Central memory CD8-positive, alpha-beta T cell (primary cell): ENCODE results near the gene FCN2.

ENCODE experiments used
- ATAC-seq: fragments of 150-1000 bp; cut with Tn5 transposase; replicated peaks from 2 replicates; pipeline ENCODE4 v1.10.0; 2022; ENCODE audit warnings: mild to moderate bottlenecking, moderate FRiP score, moderate number of reproducible peaks; ENCODE audit not compliant: poor library complexity, severe bottlenecking; ENCODE audit errors: extremely low read depth
- DNase-seq, 2 donors: peaks; one replicate each; pipeline ENCODE4 v3.0.0; 2021; ENCODE audit warnings: low spot score in 2 of 2
- H3K27ac Mint-ChIP-seq: one replicate; pipeline ENCODE4 v1.8.0; 2022; ENCODE audit warnings: low read depth, mild to moderate bottlenecking, moderate library complexity, mixed read lengths
- H3K27me3 Mint-ChIP-seq: one replicate; pipeline ENCODE4 v1.8.0; 2022; ENCODE audit warnings: mixed read lengths
- H3K36me3 Mint-ChIP-seq: one replicate; pipeline ENCODE4 v1.8.0; 2022; ENCODE audit warnings: mild to moderate bottlenecking, moderate library complexity, mixed read lengths; ENCODE audit not compliant: insufficient read depth
- H3K4me1 Mint-ChIP-seq: one replicate; pipeline ENCODE4 v1.8.0; 2022; ENCODE audit warnings: mixed read lengths
- H3K4me3 Mint-ChIP-seq: one replicate; pipeline ENCODE4 v1.8.0; 2022; ENCODE audit warnings: mild to moderate bottlenecking, moderate library complexity, mixed read lengths
- H3K9me3 Mint-ChIP-seq: one replicate; pipeline ENCODE4 v1.8.0; 2022; ENCODE audit warnings: mixed read lengths

FCN2 gene

DNA sequence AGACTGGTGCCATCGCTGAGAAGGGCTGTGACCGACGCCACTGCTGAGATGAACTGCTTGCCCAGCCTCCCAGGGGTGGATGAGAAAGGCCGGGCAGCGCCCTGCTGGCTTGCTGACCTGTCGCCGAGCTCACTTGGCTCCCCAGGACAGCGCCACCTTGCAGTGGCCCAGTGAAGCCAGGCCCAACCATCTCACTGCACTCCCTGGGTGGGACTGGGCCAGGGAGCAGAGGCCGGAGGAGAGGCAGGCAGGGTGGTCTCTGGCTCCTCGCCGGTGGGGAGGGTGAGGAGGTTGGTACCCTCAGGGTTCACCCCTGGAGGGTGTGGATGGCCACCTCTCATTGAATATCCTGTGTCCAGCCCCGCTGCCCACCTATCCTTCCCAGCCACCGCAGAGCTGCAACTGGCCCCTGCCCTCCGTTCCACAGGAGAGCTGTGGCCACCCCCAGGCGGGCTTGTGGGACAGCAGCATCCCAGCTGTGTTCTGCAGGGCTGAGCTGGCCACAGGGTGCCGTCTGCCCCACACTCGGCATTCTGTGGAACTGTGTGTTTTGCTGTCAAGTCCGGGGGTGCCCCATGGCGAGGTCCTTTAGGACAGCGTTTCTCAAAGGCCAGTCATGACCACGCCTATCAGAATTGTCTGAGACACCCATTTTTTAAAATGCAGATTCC lies 41.0 kb upstream of the FCN2 start:
- Mint-ChIP-seq H3K36me3 (no peaks in the 10 kb centered on the region), H3K4me3 (no peak overlapping the region), H3K27ac (no peak overlapping the region), H3K27me3 (no peaks in the 10 kb centered on the region), H3K9me3 (no peaks in the 10 kb centered on the region), H3K4me1 (no peaks in the 10 kb centered on the region)
- no peak for ATAC-seq
- DNase-seq, result no peak

DNA sequence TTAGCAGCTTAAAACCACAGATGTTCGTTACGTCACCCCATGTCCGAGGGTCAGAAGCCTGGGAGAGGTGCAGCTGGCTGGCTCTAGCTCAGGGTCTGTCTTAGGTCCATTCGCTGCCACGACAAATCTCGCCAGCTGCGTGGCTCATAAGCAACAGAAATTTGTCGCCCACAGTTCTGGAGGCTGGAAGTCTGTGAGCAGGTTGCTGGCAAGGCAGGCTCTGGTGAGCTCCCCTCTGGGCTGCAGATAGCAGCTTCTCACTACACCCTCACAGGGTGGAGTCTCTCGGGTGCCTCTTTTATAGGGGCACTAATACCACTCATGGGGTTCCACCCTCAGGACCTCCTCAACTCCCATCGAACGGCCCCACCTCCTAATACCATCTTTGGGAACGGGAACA lies 40.1 kb upstream of the FCN2 start:
- H3K27me3 Mint-ChIP-seq, result no peaks in the 10 kb centered on the region
- no peak overlapping the region for H3K4me3 Mint-ChIP-seq
- H3K36me3 Mint-ChIP-seq, result no peaks in the 10 kb centered on the region
- no peaks in the 10 kb centered on the region for H3K4me1 Mint-ChIP-seq
- no peak overlapping the region for H3K27ac Mint-ChIP-seq
- ATAC-seq (no peak), DNase-seq (no peak)
- H3K9me3 Mint-ChIP-seq, result no peaks in the 10 kb centered on the region

DNA sequence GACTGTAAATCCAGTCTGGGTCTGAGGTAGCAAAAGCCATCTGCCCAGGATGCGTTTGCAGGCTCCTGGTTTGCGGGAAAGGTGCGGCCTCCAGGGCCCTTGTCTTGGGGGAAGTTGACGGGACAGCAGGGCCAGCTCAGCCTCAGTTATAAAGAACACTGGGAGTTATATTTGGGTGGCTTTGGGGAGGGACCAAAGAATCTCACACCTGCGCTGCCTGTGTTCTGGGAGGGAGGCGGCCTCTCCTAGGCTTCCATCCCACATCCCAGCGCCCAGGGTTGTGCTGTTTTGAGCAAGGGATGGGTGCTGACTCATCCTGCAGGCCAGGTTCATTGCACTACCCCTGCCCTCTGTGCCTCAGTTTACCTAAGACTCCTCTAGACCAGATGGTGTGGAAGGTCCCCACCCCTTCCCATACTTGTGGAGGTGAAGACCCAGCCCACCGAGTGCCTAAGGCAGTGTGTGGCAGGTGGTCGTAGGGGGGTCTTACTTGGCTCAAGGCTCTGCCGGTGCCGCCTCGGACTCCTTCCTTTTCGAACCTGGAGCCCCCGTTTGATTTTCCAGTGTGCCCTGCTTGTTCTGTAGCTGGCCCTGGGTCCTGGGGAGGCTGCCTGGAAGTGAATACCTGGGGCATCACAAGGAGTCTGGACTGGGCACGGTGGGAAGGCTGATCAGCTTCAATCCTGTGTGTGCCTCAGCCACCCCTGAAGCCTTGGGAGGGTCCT lies 39.3 kb upstream of the FCN2 start:
- no peak for ATAC-seq
- Mint-ChIP-seq H3K27me3 (no peaks in the 10 kb centered on the region), H3K9me3 (no peaks in the 10 kb centered on the region), H3K4me1 (no peaks in the 10 kb centered on the region), H3K4me3 (no peak overlapping the region), H3K36me3 (no peaks in the 10 kb centered on the region), H3K27ac (no peak overlapping the region)
- DNase-seq, result no peak

DNA sequence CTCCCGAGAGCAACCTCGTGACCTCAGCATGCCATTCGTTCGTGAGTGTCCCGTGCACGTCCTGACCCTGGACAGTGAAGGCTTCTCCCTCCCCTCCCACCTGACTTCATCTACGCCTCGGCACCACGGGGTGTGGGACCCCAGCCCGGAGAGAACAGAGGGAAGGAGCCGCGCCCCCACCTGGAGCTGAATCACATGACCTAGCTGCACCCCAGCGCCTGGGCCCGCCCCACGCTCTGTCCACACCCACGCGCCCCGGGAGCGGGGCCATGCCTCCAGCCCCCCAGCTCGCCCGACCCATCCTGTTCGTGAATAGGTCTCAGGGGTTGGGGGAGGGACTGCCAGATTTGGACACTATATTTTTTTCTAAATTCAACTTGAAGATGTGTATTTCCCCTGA lies 38.3 kb upstream of the FCN2 start:
- Mint-ChIP-seq H3K4me3 (no peak overlapping the region), H3K9me3 (no peaks in the 10 kb centered on the region), H3K27ac (no peak overlapping the region), H3K36me3 (no peaks in the 10 kb centered on the region), H3K4me1 (no peaks in the 10 kb centered on the region), H3K27me3 (no peaks in the 10 kb centered on the region)
- ATAC-seq, result no peak
- no peak for DNase-seq

DNA sequence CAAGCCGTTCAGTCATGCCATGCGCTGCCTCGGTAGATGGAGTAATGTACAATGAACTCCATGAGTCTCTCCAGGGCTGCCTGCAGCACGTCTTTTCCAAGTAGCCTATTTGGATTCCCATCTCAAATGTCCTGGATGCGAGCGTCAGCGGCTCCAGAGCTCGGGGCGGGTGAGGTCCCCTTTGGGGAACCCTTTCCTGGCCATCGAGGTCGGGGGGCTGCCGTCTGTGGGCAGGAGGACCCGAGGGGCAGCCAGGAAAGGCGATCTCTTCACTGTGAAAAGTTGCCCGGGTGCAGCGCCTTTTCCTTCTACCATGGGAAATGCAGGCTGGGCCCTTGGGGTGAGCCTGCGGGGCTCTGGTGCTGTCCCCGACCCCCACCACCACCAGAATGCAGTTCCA lies 36.9 kb upstream of the FCN2 start:
- Mint-ChIP-seq H3K4me1 (no peaks in the 10 kb centered on the region), H3K9me3 (no peaks in the 10 kb centered on the region), H3K27me3 (no peaks in the 10 kb centered on the region), H3K27ac (no peak overlapping the region), H3K36me3 (peaks cover 1% of the 10 kb centered on the region), H3K4me3 (no peak overlapping the region)
- ATAC-seq, result no peak
- no peak for DNase-seq

DNA sequence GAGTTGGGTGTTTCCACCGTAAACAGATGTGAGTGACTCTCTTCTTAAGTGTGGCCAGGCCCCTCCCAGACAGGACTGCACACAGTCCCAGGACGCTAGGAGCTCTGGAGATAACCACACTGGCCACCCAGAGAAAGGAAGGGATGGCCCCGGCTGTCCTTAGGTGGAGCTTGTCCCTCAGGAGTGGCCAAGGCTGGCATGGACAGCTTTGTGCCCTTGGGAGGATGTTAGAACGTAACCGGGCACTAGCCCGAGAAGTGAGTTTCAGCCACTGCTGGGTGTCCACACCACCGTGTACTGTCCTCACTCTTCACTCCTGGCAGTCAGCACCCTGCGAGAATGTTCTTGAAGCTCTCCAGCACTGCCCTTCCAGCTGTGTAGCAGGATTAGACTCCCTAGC lies 35.8 kb upstream of the FCN2 start:
- H3K4me3 Mint-ChIP-seq, result no peak overlapping the region
- peaks cover 1% of the 10 kb centered on the region for H3K36me3 Mint-ChIP-seq
- no peak for DNase-seq
- H3K9me3 Mint-ChIP-seq, result no peaks in the 10 kb centered on the region
- H3K4me1 Mint-ChIP-seq, result no peaks in the 10 kb centered on the region
- H3K27me3 Mint-ChIP-seq, result no peaks in the 10 kb centered on the region
- H3K27ac Mint-ChIP-seq, result no peak overlapping the region
- no peak for ATAC-seq

DNA sequence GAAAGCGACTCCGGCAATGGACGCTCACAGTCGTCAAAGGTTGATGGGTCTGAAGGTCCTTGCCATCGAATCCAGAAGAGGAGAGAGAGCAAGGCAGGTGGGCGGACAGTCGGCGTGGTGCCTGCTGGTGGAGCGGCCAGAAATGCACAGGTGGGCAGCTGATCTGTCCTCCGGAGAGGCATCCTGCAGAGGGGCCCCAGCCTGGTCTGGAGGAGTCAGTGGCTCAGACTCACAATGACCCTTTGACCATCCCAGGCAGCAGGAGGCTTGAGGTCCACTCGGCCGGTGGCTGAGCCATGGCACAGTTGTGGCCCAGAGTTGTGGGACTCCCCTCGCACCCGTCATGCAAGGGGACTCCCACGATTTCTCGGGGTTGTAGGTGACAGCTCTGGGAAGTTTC lies 34.4 kb upstream of the FCN2 start:
- Mint-ChIP-seq H3K4me1 (no peaks in the 10 kb centered on the region), H3K4me3 (no peak overlapping the region), H3K27me3 (no peaks in the 10 kb centered on the region), H3K36me3 (peaks cover 1% of the 10 kb centered on the region), H3K9me3 (no peaks in the 10 kb centered on the region), H3K27ac (no peak overlapping the region)
- ATAC-seq (no peak), DNase-seq (no peak)

DNA sequence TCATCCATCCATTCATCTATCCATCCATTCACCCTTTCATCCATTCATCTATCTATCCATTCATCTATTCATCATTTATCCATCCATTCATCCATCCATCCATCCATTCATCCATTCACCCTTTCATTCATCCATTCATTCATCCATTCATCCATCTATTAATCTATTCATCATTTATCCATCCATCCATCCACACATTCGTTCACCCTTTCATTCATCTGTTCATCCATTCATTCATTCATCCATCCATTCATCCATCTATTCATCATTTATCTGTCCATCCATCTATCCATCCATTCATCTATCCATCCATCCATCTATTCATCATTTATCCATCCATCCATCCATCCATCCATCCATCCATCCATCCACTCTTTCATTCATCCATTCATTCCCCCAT lies 33.9 kb upstream of the FCN2 start:
- Mint-ChIP-seq H3K27ac (no peak overlapping the region), H3K4me1 (no peaks in the 10 kb centered on the region), H3K36me3 (peaks cover 1% of the 10 kb centered on the region), H3K9me3 (no peaks in the 10 kb centered on the region), H3K27me3 (no peaks in the 10 kb centered on the region), H3K4me3 (no peak overlapping the region)
- DNase-seq (no peak), ATAC-seq (no peak)

DNA sequence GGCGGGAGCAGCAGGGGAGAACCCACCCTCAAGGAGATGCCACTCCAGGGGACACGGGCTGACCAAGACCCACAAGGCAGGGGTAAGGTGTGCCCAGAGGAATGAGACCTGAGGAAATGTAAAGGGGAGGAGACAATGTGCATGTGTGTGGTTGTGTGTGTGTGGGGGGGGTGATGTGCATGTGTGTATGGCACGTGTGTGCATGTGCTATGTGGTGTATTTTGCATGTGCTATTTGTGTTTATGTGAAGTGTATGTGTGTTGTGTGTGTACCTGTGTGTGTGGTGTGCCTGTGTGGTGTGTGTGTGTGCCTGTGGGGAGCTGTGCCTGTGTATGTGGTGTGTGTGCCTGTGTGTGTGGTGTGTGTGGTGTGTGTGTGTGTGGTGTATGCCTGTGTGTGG lies 33.5 kb upstream of the FCN2 start:
- DNase-seq, result no peak
- H3K27me3 Mint-ChIP-seq, result no peaks in the 10 kb centered on the region
- H3K4me1 Mint-ChIP-seq, result no peaks in the 10 kb centered on the region
- no peak overlapping the region for H3K4me3 Mint-ChIP-seq
- no peaks in the 10 kb centered on the region for H3K9me3 Mint-ChIP-seq
- H3K27ac Mint-ChIP-seq, result no peak overlapping the region
- peaks cover 1% of the 10 kb centered on the region for H3K36me3 Mint-ChIP-seq
- no peak for ATAC-seq

DNA sequence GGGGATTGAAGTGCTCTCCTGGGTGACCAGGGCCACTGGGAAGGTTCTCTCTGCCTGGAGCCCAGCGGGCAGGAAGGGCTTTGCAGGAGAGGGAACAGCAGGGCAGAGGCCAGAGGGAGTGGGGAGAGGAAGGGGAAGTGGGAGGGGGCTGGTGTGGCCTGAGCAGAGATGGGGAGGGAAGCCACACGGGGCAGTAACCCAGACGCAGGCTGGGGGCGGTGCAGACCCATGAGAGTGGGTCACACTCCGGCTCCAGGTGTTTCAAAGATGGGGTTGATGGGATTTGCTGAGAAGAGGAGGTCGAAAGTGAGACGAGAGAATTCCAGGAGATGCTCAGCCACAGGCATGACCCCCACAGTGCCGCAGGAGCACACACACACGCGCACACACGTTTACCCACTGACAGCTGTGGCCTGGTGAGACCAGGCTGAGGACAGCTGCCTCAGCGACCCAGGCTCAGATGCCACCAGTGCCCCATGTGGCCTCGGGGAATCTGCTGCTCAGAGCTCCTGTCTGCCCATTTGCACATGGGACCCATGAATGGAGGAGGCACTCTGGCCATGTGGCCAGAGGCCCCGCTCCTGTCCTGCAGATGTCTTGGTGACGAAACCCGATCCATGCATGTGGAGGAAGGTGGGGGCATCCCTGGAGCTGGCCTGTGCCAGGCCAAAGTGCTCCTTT lies 32.7 kb upstream of the FCN2 start:
- Mint-ChIP-seq H3K27ac (no peak overlapping the region), H3K4me3 (no peak overlapping the region), H3K9me3 (no peaks in the 10 kb centered on the region), H3K27me3 (no peaks in the 10 kb centered on the region), H3K36me3 (peaks cover 1% of the 10 kb centered on the region), H3K4me1 (no peaks in the 10 kb centered on the region)
- ATAC-seq, result no peak
- DNase-seq, result no peak

DNA sequence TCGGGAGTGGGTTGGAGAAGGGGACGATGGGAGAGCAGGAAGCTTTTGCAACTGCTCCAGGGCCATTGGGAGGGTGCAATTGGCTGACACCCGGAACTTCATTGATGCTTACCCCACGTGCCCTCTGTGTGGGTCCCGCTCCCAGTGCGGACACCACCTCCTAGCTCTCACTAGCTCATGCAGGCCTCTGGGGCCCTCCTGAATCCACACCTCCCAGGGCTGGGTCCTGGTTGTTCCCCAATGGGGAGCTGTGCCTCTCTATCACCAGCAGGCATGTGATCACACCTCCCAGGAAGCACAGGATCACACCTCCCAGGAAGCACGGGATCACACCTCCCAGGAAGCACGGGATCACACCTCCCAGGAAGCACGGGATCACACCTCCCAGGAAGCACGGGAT lies 32.1 kb upstream of the FCN2 start:
- ATAC-seq, result no peak
- H3K36me3 Mint-ChIP-seq, result peaks cover 1% of the 10 kb centered on the region
- no peak for DNase-seq
- no peaks in the 10 kb centered on the region for H3K27me3 Mint-ChIP-seq
- H3K9me3 Mint-ChIP-seq, result no peaks in the 10 kb centered on the region
- no peak overlapping the region for H3K4me3 Mint-ChIP-seq
- H3K4me1 Mint-ChIP-seq, result no peaks in the 10 kb centered on the region
- no peak overlapping the region for H3K27ac Mint-ChIP-seq

DNA sequence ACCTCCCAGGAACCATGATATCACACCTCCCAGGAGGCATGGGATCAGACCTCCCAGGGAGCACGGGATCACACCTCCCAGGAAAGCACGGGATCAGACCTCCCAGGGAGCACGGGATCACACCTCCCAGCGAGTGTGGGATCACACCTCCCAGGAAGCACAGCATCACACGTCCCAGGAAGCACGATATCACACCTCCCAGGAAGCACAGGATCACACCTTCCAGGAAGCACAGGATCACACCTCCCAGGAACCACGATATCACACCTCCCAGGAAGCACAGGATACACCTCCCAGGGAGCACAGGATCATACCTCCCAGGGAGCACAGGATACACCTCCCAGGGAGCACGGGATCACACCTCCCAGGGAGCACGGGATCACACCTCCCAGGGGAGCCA lies 30.0 kb upstream of the FCN2 start:
- no peak overlapping the region for H3K4me3 Mint-ChIP-seq
- no peaks in the 10 kb centered on the region for H3K9me3 Mint-ChIP-seq
- no peak for ATAC-seq
- no peak overlapping the region for H3K27ac Mint-ChIP-seq
- peaks cover 1% of the 10 kb centered on the region for H3K36me3 Mint-ChIP-seq
- DNase-seq, result no peak
- no peaks in the 10 kb centered on the region for H3K4me1 Mint-ChIP-seq
- H3K27me3 Mint-ChIP-seq, result peaks cover 13% of the 10 kb centered on the region

DNA sequence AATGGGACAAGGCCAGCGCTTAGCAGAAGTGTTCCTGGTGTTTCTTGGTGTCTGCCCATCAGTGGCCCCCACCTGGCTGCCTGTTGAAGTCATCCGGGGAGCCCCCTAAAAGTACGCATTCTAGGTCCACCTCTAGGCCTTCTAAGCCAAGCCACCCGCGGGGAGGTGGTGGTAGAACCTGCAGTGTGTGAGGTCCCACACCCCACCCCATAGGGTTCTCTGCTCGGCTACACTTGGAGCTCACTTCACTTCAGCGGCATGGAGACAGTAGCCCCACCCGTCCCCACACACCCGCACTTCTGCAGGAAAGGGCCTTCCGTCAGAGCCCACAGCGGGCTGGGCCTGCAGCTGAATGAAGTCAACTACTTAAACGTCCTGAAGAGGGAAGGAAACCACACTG lies 29.6 kb upstream of the FCN2 start:
- no peaks in the 10 kb centered on the region for H3K9me3 Mint-ChIP-seq

More for the DNA sequence above, 29.6 kb upstream of the FCN2 start:
- ATAC-seq (no peak), DNase-seq (no peak)
- no peak overlapping the region for H3K4me3 Mint-ChIP-seq
- peaks cover 18% of the 10 kb centered on the region for H3K27me3 Mint-ChIP-seq
- peaks cover 1% of the 10 kb centered on the region for H3K36me3 Mint-ChIP-seq
- no peaks in the 10 kb centered on the region for H3K4me1 Mint-ChIP-seq
- H3K27ac Mint-ChIP-seq, result no peak overlapping the region
